GM19467 (cell line): Measurements from ENCODE around the gene HCAR2.
"Not testable (repeated sequence)": the region's sequence is repeated elsewhere in the genome, so short reads cannot be mapped to it uniquely, and the experiment has no call there.

Experiments
- ATAC-seq: cut with Tn5 transposase; IDR thresholded peaks from one replicate; pipeline ENCODE4 v1.9.1; 2021; ENCODE audit warnings: mild to moderate bottlenecking, moderate library complexity; ENCODE audit not compliant: unreplicated experiment

Gene HCAR2

GRCh38 chr12:122721057-122721545, 17.9 kb upstream of the HCAR2 start:
- ATAC-seq: no peak

- ATAC-seq: not testable (repeated sequence)
Observed at GRCh38 chr12:122716658-122717057, 13.5 kb upstream of the HCAR2 start, which contains the start of gene HCAR3. TSS of gene HCAR3 (minus strand) at chr12:122716811. CDS start at chr12:122716737, 74 bp downstream.

GRCh38 chr12:122715211-122715610, 12.1 kb upstream of the HCAR2 start:
- not testable (repeated sequence) for ATAC-seq

- ATAC-seq: not testable (repeated sequence)
Observed at GRCh38 chr12:122713491-122714188, 10.5 kb upstream of the HCAR2 start.

- ATAC-seq: not testable (repeated sequence)
Observed at GRCh38 chr12:122711266-122711665, 8.1 kb upstream of the HCAR2 start.

- ATAC-seq: not testable (repeated sequence)
Observed at GRCh38 chr12:122710341-122710740, 7.2 kb upstream of the HCAR2 start.

GRCh38 chr12:122709287-122709686, 6.1 kb upstream of the HCAR2 start:
- not testable (repeated sequence) for ATAC-seq

GRCh38 chr12:122703841-122704240, 684 bp upstream of the HCAR2 start:
- ATAC-seq: not testable (repeated sequence)

GRCh38 chr12:122701481-122701880, 1.7 kb downstream of the HCAR2 start:
- ATAC-seq: not testable (repeated sequence)

- ATAC-seq: not testable (repeated sequence)
Observed at GRCh38 chr12:122700038-122700710, 3.0 kb downstream of the HCAR2 start.

GRCh38 chr12:122696922-122697321, 6.2 kb downstream of the HCAR2 start:
- not testable (repeated sequence) for ATAC-seq

GRCh38 chr12:122691566-122691965, 11.6 kb downstream of the HCAR2 start:
- ATAC-seq: no peak

- ATAC-seq: no peak
Observed at GRCh38 chr12:122688291-122688690, 14.9 kb downstream of the HCAR2 start.

GRCh38 chr12:122687086-122687485, 16.1 kb downstream of the HCAR2 start:
- no peak for ATAC-seq

GRCh38 chr12:122686538-122686937, 16.6 kb downstream of the HCAR2 start:
- ATAC-seq: no peak

GRCh38 chr12:122684297-122684813, 18.8 kb downstream of the HCAR2 start:
- ATAC-seq: no peak

GRCh38 chr12:122681814-122682213, 21.3 kb downstream of the HCAR2 start:
- no peak for ATAC-seq

GRCh38 chr12:122680989-122681388, 22.2 kb downstream of the HCAR2 start:
- ATAC-seq: not testable (repeated sequence)

GRCh38 chr12:122676781-122677180, 26.4 kb downstream of the HCAR2 start:
- not testable (repeated sequence) for ATAC-seq

- not testable (repeated sequence) for ATAC-seq
Observed at GRCh38 chr12:122676015-122676414, 27.1 kb downstream of the HCAR2 start.

- no peak for ATAC-seq
Observed at GRCh38 chr12:122672515-122672914, 30.6 kb downstream of the HCAR2 start.
